Activated B cell treated with CpG ODN at 0.5 μM for 24 hours (primary cell): ENCODE measurements around the gene DCBLD2. TPM values are rescaled to one million over a fixed set of nuclear protein-coding genes. Genes with fewer than 3 reads are reported as not detected.

Source experiments
- ATAC-seq: fragments of 200-7000 bp; cut with Tn5 transposase; one replicate; pipeline ENCODE4 v1.10.0; 2021; ENCODE audit warnings: low read depth, mild to moderate bottlenecking, moderate library complexity
- CTCF ChIA-PET: fragments of 350-600 bp; sonication (Branson Sonifier 250); formaldehyde crosslinking; loops from one replicate; lab custom pipeline; 2021; ENCODE audit warnings: antibody characterized with exemption; lab: Charles Lee
- POLR2A ChIA-PET: fragments of 350-600 bp; sonication (Branson Sonifier 250); formaldehyde crosslinking; loops from one replicate; lab custom pipeline; 2021; ENCODE audit warnings: antibody characterized with exemption; lab: Charles Lee
- DNase-seq: peaks from one replicate; pipeline ENCODE4 v3.0.0; 2022
- H3K27ac Mint-ChIP-seq: one replicate; pipeline ENCODE4 v1.8.0; 2020; ENCODE audit warnings: mixed read lengths
- H3K27me3 Mint-ChIP-seq: one replicate; pipeline ENCODE4 v1.8.0; 2021; ENCODE audit warnings: mixed read lengths
- H3K36me3 Mint-ChIP-seq: one replicate; pipeline ENCODE4 v1.8.0; 2021; ENCODE audit warnings: low read depth, mixed read lengths
- H3K4me1 Mint-ChIP-seq: one replicate; pipeline ENCODE4 v1.8.0; 2021; ENCODE audit warnings: mixed read lengths
- H3K4me3 Mint-ChIP-seq: one replicate; pipeline ENCODE4 v1.8.0; 2020; ENCODE audit warnings: mild to moderate bottlenecking, mixed read lengths
- H3K9me3 Mint-ChIP-seq: one replicate; pipeline ENCODE4 v1.8.0; 2020; ENCODE audit warnings: mixed read lengths
- CTCF ChIP-seq: fragments of 200-600 bp; IDR thresholded peaks from one replicate; pipeline ENCODE4 v1.8.0; 2022; ENCODE audit warnings: antibody characterized with exemption, mild to moderate bottlenecking
- intact Hi-C: fragments of 100-400 bp; cut with micrococcal nuclease; formaldehyde crosslinking; loops from one replicate; pipeline ENCODE4 v1.15.1; 2024
- total RNA-seq: library from RNA; stranded (reverse); gene quantifications from 2 replicates; pipeline ENCODE4 v1.2.3, GENCODE V29; 2022

Gene DCBLD2
- total RNA-seq, 1 donor from 2014 or later, result 0.95 TPM

DNA sequence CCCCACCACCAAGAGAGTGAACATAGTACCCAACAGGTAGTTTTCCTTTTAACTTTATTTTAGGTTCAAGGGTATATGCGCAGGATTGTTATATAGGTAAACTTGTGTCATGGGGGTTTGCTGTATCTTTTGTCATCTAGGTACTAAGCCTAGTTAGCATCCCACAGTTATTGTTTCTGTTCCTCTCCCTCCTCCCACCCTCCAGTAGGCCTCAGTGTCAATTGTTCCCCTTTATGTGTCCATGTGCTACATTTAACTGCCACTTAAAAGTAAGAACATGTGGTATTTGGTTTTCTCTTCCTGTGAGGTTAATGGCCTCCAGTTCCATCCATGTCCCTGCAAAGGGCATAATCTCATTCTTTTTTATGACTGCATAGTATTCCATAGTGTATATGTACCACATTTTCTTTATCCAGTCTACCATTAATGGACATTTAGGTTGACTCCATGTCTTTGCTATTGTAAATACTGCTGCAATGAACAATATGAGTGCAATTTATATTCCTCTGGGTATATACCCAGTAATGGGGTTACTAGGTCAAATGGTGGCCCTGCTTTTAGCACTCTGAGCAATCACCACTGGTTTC lies 72.2 kb downstream of the DCBLD2 start:
- Mint-ChIP-seq H3K9me3 (peaks cover 2% of the 10 kb centered on the region), H3K4me1 (no peaks in the 10 kb centered on the region), H3K27ac (no peak overlapping the region), H3K4me3 (no peak overlapping the region), H3K36me3 (no peaks in the 10 kb centered on the region), H3K27me3 (no peaks in the 10 kb centered on the region)
- TF ChIP-seq CTCF, result no peak
- ChIA-PET CTCF (no interaction called here), POLR2A (no interaction called here)
- ATAC-seq (no peak), DNase-seq (no peak)
- intact Hi-C loops, result no loop called here

DNA sequence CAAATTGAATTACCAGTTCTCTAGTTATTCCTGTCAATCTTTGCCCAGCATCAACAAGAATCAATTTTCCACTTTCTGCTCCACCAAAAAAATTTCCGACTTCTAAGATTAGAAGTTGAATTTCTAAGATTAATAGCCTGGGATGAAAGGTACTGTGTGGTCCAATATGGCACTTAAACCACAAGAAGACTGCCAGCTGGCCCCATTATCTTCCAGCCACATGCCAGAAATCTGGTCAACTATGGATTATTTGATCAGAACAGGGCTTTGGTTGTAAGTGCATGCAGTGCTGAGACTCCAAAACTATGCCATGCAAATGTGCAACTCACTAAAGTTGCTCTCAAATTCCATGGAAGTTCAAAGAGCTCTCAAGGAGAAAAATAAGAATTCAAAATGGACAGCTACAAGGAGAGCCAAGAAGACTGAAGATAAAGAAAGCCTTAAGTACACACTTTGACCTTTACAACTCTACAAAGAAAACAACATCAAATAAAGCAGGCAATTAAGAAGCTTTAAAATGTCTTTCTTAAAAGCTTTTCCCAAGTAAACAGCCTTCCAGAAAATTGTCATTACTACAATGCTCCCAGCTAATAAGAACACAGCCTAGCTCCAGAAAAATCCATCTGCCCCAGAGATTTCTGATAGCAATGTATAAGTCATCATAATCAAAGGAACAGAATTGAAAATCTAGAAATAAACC lies 74.1 kb downstream of the DCBLD2 start:
- H3K4me3 Mint-ChIP-seq, result no peak overlapping the region
- TF ChIP-seq CTCF, result no peak
- H3K4me1 Mint-ChIP-seq, result no peaks in the 10 kb centered on the region
- CTCF ChIA-PET, result interaction anchor here (2.0 kb wide), 1 partner anchor 10 kb away, joined by 5 read pairs; no protein-coding TSS in a partner anchor
- no peaks in the 10 kb centered on the region for H3K36me3 Mint-ChIP-seq
- DNase-seq (no peak), ATAC-seq (no peak)
- intact Hi-C loops, result no loop called here
- peaks cover 2% of the 10 kb centered on the region for H3K9me3 Mint-ChIP-seq
- no peak overlapping the region for H3K27ac Mint-ChIP-seq
- POLR2A ChIA-PET, result no interaction called here
- no peaks in the 10 kb centered on the region for H3K27me3 Mint-ChIP-seq

GRCh38 chr3:98826126-98826525 lies 75.4 kb downstream of the DCBLD2 start:
- ChIA-PET CTCF (interaction anchor here (0.7 kb wide), 1 partner anchor 9 kb away, joined by 3 read pairs; no protein-coding TSS in a partner anchor), POLR2A (no interaction called here)
- Mint-ChIP-seq H3K36me3 (no peaks in the 10 kb centered on the region), H3K27me3 (no peaks in the 10 kb centered on the region), H3K4me1 (no peaks in the 10 kb centered on the region), H3K27ac (no peak overlapping the region), H3K9me3 (peaks cover 2% of the 10 kb centered on the region), H3K4me3 (no peak overlapping the region)
- DNase-seq, result no peak
- ATAC-seq, result no peak
- TF ChIP-seq CTCF, result no peak
- intact Hi-C loops, result no loop called here

- intact Hi-C loops, result no loop called here
- no peaks in the 10 kb centered on the region for H3K4me1 Mint-ChIP-seq
- no peak overlapping the region for H3K27ac Mint-ChIP-seq
- H3K36me3 Mint-ChIP-seq, result no peaks in the 10 kb centered on the region
- ATAC-seq (no peak), DNase-seq (no peak)
- no peak overlapping the region for H3K4me3 Mint-ChIP-seq
- H3K27me3 Mint-ChIP-seq, result no peaks in the 10 kb centered on the region
- TF ChIP-seq CTCF, result no peak
- POLR2A ChIA-PET, result no interaction called here
- CTCF ChIA-PET, result no interaction called here
- no peaks in the 10 kb centered on the region for H3K9me3 Mint-ChIP-seq
Observed at GRCh38 chr3:98824256-98824655, 77.2 kb downstream of the DCBLD2 start.

DNA sequence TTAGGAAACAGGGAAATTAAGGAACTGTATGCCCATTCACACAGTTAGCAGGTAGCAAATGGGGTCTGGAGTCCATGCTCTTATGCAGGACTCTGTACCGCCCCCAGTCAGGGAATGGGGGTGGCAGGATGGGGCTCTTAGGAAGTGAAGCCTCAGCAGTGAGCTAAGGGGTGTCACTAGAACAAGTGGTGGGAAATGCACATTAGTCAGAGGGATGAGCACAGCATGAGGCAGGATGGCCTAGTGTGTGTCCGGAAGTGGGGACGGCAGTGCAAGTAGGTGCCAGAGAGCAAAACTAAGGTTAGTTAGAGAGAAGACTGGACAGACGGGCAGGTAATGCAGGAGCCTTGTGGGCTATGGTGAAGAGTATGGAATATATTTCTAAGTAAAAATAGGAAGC lies 77.7 kb downstream of the DCBLD2 start:
- H3K36me3 Mint-ChIP-seq, result no peaks in the 10 kb centered on the region
- H3K4me1 Mint-ChIP-seq, result no peaks in the 10 kb centered on the region
- TF ChIP-seq CTCF, result no peak
- no peak overlapping the region for H3K4me3 Mint-ChIP-seq
- H3K27me3 Mint-ChIP-seq, result no peaks in the 10 kb centered on the region
- CTCF ChIA-PET, result no interaction called here
- intact Hi-C loops, result no loop called here
- DNase-seq (no peak), ATAC-seq (no peak)
- no peak overlapping the region for H3K27ac Mint-ChIP-seq
- H3K9me3 Mint-ChIP-seq, result no peaks in the 10 kb centered on the region
- POLR2A ChIA-PET, result no interaction called here
